Measurements from ENCODE around the gene STK32B.

STK32B gene

GRCh38 chr4:5019274-5019673, 32.0 kb upstream of the STK32B start, which contains the start of gene CYTL1:
Gene CYTL1, minus strand, starts transcription at chr4:5019458. Its CDS starts 13 bp downstream, at chr4:5019445.
- no peak for TF ChIP-seq CTCF (conservative IDR thresholded peaks at IDR 0.05; ENCODE audit: control insufficient read depth, insufficient read depth, low read depth, low read length)
- H3K4me3 ChIP-seq (ENCODE audit: control insufficient read depth, low read depth, low read length), result no peak within 1 kb of the TSS
- no peak for DNase-seq (ENCODE audit: low read depth)

DNA sequence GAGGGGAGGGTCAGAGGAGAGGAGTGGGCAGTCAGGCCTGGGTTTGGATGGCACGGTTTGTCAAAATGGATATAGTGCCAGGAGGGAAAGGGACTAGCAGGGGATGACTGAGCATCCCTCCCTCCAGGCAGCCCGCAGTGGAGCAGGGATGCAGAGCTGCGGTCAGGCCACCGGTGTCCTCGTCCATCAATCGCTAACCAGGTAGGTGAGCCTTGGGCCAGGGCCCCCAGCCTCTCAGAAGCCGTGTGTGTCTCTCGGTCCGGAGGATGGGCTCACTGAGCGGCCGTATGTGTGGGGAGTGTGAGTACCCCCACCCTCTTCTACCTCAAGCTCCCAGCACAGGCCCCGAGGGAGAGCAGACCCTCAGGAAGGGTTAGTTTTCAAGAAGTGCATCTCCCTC, 31.5 kb upstream of the STK32B start:
- no peak for TF ChIP-seq CTCF (conservative IDR thresholded peaks at IDR 0.05; ENCODE audit: control insufficient read depth, insufficient read depth, low read depth, low read length)
- no peak for DNase-seq (ENCODE audit: low read depth)
- no peak overlapping the region for H3K4me3 ChIP-seq (ENCODE audit: control insufficient read depth, low read depth, low read length)

- no peak for DNase-seq (ENCODE audit: low read depth)
- no peak for TF ChIP-seq CTCF (conservative IDR thresholded peaks at IDR 0.05; ENCODE audit: control insufficient read depth, insufficient read depth, low read depth, low read length)
- H3K4me3 ChIP-seq (ENCODE audit: control insufficient read depth, low read depth, low read length), result no peak overlapping the region
These were observed 30.9 kb upstream of the STK32B start for GRCh38 chr4:5020341-5020740.

DNA sequence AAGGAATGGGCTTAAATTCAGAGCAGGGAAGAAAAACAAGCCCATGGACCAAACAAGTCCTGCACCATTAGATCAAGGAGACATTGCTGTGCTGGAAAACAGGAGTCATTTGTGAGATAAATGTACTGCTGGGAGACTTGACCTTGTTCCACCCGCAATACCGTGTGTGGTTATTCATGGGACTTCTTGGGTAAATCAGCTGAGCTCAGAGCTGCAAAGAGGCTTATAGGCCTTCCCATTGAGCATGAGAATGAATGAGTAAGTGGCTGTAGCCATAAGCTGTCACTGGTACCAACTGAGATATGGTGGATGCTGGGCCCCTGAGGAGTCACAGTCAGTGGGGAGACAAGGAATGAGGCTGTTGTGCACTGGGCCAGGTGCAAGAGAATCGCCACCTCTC, 29.7 kb upstream of the STK32B start:
- no peak for TF ChIP-seq CTCF (conservative IDR thresholded peaks at IDR 0.05; ENCODE audit: control insufficient read depth, insufficient read depth, low read depth, low read length)
- no peak overlapping the region for H3K4me3 ChIP-seq (ENCODE audit: control insufficient read depth, low read depth, low read length)
- no peak for DNase-seq (ENCODE audit: low read depth)

- TF ChIP-seq CTCF (conservative IDR thresholded peaks at IDR 0.05; ENCODE audit: control insufficient read depth, insufficient read depth, low read depth, low read length), result no peak
- H3K4me3 ChIP-seq (ENCODE audit: control insufficient read depth, low read depth, low read length), result no peak overlapping the region
- peak; percentile 62 for DNase-seq (ENCODE audit: low read depth)
These were observed 26.6 kb upstream of the STK32B start for GRCh38 chr4:5024673-5025072.

DNA sequence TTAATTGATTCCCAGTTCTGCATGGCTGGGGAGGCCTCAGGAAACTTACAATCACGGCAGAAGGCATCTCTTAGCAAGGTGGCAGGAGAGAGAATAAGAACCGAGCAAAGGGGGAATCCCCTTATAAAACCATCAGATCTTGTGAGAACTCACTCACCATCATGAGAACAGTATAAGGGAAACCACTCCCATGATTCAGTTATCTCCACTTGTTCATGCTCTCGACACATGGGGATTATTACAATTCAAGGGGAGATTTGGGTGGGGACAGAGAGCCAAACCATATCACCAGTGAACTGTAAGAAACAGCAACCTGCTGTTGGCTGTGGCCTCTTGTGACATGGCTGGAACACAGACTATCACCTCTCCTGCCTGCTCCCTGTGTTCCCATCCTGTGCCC, 24.9 kb upstream of the STK32B start:
- no peak overlapping the region for H3K4me3 ChIP-seq (ENCODE audit: control insufficient read depth, low read depth, low read length)
- no peak for DNase-seq (ENCODE audit: low read depth)
- no peak for TF ChIP-seq CTCF (conservative IDR thresholded peaks at IDR 0.05; ENCODE audit: control insufficient read depth, insufficient read depth, low read depth, low read length)

GRCh38 chr4:5027346-5027745, 23.9 kb upstream of the STK32B start:
- DNase-seq (ENCODE audit: low read depth), result peak; percentile 38
- no peak for TF ChIP-seq CTCF (conservative IDR thresholded peaks at IDR 0.05; ENCODE audit: control insufficient read depth, insufficient read depth, low read depth, low read length)
- H3K4me3 ChIP-seq (ENCODE audit: control insufficient read depth, low read depth, low read length), result no peak overlapping the region

Data from fibroblast of mammary gland (primary cell).